Liver (tissue), 10 donors: ENCODE data around the gene FMN2. TPM values are rescaled to one million over a fixed set of nuclear protein-coding genes. Genes with fewer than 3 reads are reported as not detected.

ENCODE experiments used
- DNase-seq: peaks from one replicate; pipeline ENCODE4 v3.0.0-alpha.2; 2017; ENCODE audit warnings: low spot score
- H3K27ac ChIP-seq, 2 donors: one replicate each; pipeline ENCODE4 v1.7.0; 2013; ENCODE audit warnings: inconsistent platforms in 2 of 2, low read length in 2 of 2, control low read depth in 1 of 2, low read depth in 1 of 2, mild to moderate bottlenecking in 1 of 2
- H3K27me3 ChIP-seq, 4 donors: one replicate each; pipeline versions ENCODE4 v1.6.1 to v1.7.0; 2013; ENCODE audit warnings: low read length in 3 of 4, inconsistent platforms in 1 of 4, mild to moderate bottlenecking in 1 of 4, moderate library complexity in 1 of 4; ENCODE audit not compliant: control insufficient read depth in 4 of 4, insufficient read depth in 4 of 4
- H3K36me3 ChIP-seq, 4 donors: one replicate each; pipeline versions ENCODE4 v1.6.1 to v1.7.0; 2013; ENCODE audit warnings: low read length in 3 of 4, mild to moderate bottlenecking in 3 of 4, low read depth in 1 of 4, moderate library complexity in 1 of 4; ENCODE audit not compliant: control insufficient read depth in 4 of 4, insufficient read depth in 3 of 4
- H3K4me1 ChIP-seq, 4 donors: one replicate each; pipeline versions ENCODE4 v1.6.1 to v1.7.0; 2013; ENCODE audit warnings: low read length in 3 of 4, mild to moderate bottlenecking in 3 of 4, moderate library complexity in 1 of 4; ENCODE audit not compliant: control insufficient read depth in 4 of 4, insufficient read depth in 4 of 4
- H3K4me3 ChIP-seq, 3 donors: one replicate each; pipeline versions ENCODE4 v1.6.1 to v1.7.0; 2013; ENCODE audit warnings: low read length in 3 of 3, control low read depth in 1 of 3, low read depth in 1 of 3, mild to moderate bottlenecking in 1 of 3
- H3K9ac ChIP-seq, 2 donors: one replicate each; pipeline ENCODE4 v1.7.0; 2013; ENCODE audit warnings: low read length in 2 of 2, mild to moderate bottlenecking in 2 of 2, moderate library complexity in 2 of 2, control low read depth in 1 of 2, low read depth in 1 of 2
- H3K9me3 ChIP-seq, 4 donors: one replicate each; pipeline versions ENCODE4 v1.6.1 to v1.7.0; 2013; ENCODE audit warnings: low read length in 3 of 4; ENCODE audit not compliant: control insufficient read depth in 4 of 4
- FOXA2 ChIP-seq: IDR thresholded peaks from 2 replicates; pipeline ENCODE4 v1.6.1; 2016; ENCODE audit warnings: antibody characterized with exemption
- GABPA ChIP-seq, 2 donors: IDR thresholded peaks in 1 of 2; conservative IDR thresholded peaks in 1 of 2; 2 replicates each; pipeline ENCODE4 v1.6.1; 2016; ENCODE audit warnings: antibody characterized with exemption in 2 of 2, mild to moderate bottlenecking in 1 of 2, moderate library complexity in 1 of 2
- HNF4A ChIP-seq, 2 donors: conservative IDR thresholded peaks; 2 replicates each; pipeline ENCODE4 v1.6.1; 2016; ENCODE audit warnings: antibody characterized with exemption in 2 of 2, mild to moderate bottlenecking in 2 of 2
- HNF4G ChIP-seq: IDR thresholded peaks from 2 replicates; pipeline ENCODE4 v1.6.1; 2016; ENCODE audit warnings: antibody characterized with exemption
- JUND ChIP-seq, 2 donors: IDR thresholded peaks; 2 replicates each; pipeline ENCODE4 v1.6.1; 2016; ENCODE audit warnings: antibody characterized with exemption in 2 of 2
- MAX ChIP-seq: IDR thresholded peaks from 2 replicates; pipeline ENCODE4 v1.6.1; 2016; ENCODE audit warnings: antibody characterized with exemption
- NR2F2 ChIP-seq: IDR thresholded peaks from 2 replicates; pipeline ENCODE4 v1.6.1; 2016; ENCODE audit warnings: antibody characterized with exemption
- RAD21 ChIP-seq, 2 donors: IDR thresholded peaks; 2 replicates each; pipeline ENCODE4 v1.6.1; 2016; ENCODE audit warnings: antibody characterized with exemption in 2 of 2, mild to moderate bottlenecking in 2 of 2
- REST ChIP-seq: IDR thresholded peaks from 2 replicates; pipeline ENCODE4 v1.6.1; 2016; ENCODE audit warnings: antibody characterized with exemption, mild to moderate bottlenecking
- RXRA ChIP-seq, 2 donors: IDR thresholded peaks; 2 replicates each; pipeline ENCODE4 v1.6.1; 2017 to 2018; ENCODE audit warnings: antibody characterized with exemption in 2 of 2, mild to moderate bottlenecking in 1 of 2
- SP1 ChIP-seq: IDR thresholded peaks from 2 replicates; pipeline ENCODE4 v1.6.1; 2018; ENCODE audit warnings: antibody characterized with exemption, mild to moderate bottlenecking
- TAF1 ChIP-seq: conservative IDR thresholded peaks from 2 replicates; pipeline ENCODE4 v1.6.1; 2016; ENCODE audit warnings: antibody characterized with exemption, mild to moderate bottlenecking
- YY1 ChIP-seq: IDR thresholded peaks from 2 replicates; pipeline ENCODE4 v1.6.1; 2016; ENCODE audit warnings: antibody characterized with exemption, mild to moderate bottlenecking
- ZBTB33 ChIP-seq: IDR thresholded peaks from 2 replicates; pipeline ENCODE4 v1.6.1; 2016; ENCODE audit warnings: antibody characterized with exemption
- WGBS: extraction: QIAGEN DNeasy Blood & Tissue Kit; methylation state at CpG from one replicate; pipeline ENCODE4 v1.1.7; 2013; 5-methylcytosine and 5-hydroxymethylcytosine counted together
- polyA plus RNA-seq, 2 donors: library from polyadenylated mRNA; stranded (reverse) in 1 of 2; unstranded in 1 of 2; fragments of 200-250 nt in 1 of 2; fragments of >200 nt in 1 of 2; fragmentation: Nextera tagmentation in 1 of 2; extraction: Ambion mirVana in 1 of 2; gene quantifications; one replicate each; pipeline versions ENCODE4 v1.2.1 to v1.2.3, GENCODE V29; 2013 to 2015
- small RNA-seq: library from RNA; depleted of rRNA; stranded (forward); fragments of <200 nt; gene quantifications from one replicate; pipeline ENCODE3, GENCODE V24; 2014
- total RNA-seq, 2 donors: library from RNA; depleted of rRNA; stranded (reverse); fragments of >200 nt; gene quantifications; one replicate each; pipeline ENCODE4 v1.2.3, GENCODE V29; 2014
- donor health status: healthy.
- donor health status: healthy.
- donor health status: healthy.
- donor health status: healthy.
- donor health status: healthy.

Gene FMN2
- total and polyA plus RNA-seq, 4 donors = 0.17 TPM; not detected in 3

- DNase-seq = no peak
- Histone ChIP-seq H3K27ac (peak overlapping the region; percentile 42 to 72), H3K27me3 (no peaks in the 10 kb centered on the region), H3K9ac (no peak overlapping the region), H3K4me3 (no peak overlapping the region), H3K4me1 (peaks cover 3 to 10% (median 7%) of the 10 kb centered on the region in 4 donors), H3K36me3 (peaks cover 0 to 4% (median under 1%) of the 10 kb centered on the region in 4 donors), H3K9me3 (no peaks in the 10 kb centered on the region)
- no peak for TF ChIP-seq GABPA (IDR thresholded peaks at IDR 0.05 in 1 of 2, conservative IDR thresholded peaks at IDR 0.05 in 1 of 2)
- TF ChIP-seq ZBTB33 = no peak
- peak; percentile 65 for TF ChIP-seq HNF4G
- TF ChIP-seq MAX = no peak
- TF ChIP-seq NR2F2 = no peak
- peak; percentile 31 to 38 for TF ChIP-seq RAD21 (IDR thresholded peaks at IDR 0.05)
- peak; percentile 59 for TF ChIP-seq REST
- TF ChIP-seq SP1 = peak; percentile 83
- TF ChIP-seq HNF4A (conservative IDR thresholded peaks at IDR 0.05) = peak; percentile 87 to 95
- TF ChIP-seq TAF1 = no peak
- peak; percentile 63 for TF ChIP-seq YY1
- peak; percentile 11 to 61 for TF ChIP-seq RXRA (IDR thresholded peaks at IDR 0.05)
- peak in 1 of 2 donors; percentile 61 for TF ChIP-seq JUND (IDR thresholded peaks at IDR 0.05)
- peak; percentile 32 for TF ChIP-seq FOXA2
- 23% methylated on average over 6 of the region's 6 CpGs for WGBS
These were observed 430.6 kb downstream of the FMN2 start for GRCh38 chr1:240522122-240522822.

GRCh38 chr1:240524356-240525069 lies 432.8 kb downstream of the FMN2 start:
- DNase-seq = no peak
- WGBS = 77% methylated on average over 4 of the region's 4 CpGs
- no peak overlapping the region for H3K4me3 ChIP-seq
- peaks cover 0 to 4% (median under 1%) of the 10 kb centered on the region in 4 donors for H3K36me3 ChIP-seq
- no peak overlapping the region for H3K27ac ChIP-seq
- peaks cover 3 to 10% (median 7%) of the 10 kb centered on the region in 4 donors for H3K4me1 ChIP-seq
- TF ChIP-seq YY1 (no peak), RXRA (IDR thresholded peaks at IDR 0.05) (no peak), HNF4A (conservative IDR thresholded peaks at IDR 0.05) (no peak), GABPA (IDR thresholded peaks at IDR 0.05 in 1 of 2, conservative IDR thresholded peaks at IDR 0.05 in 1 of 2) (no peak)
- no peaks in the 10 kb centered on the region for H3K27me3 ChIP-seq
- no peaks in the 10 kb centered on the region for H3K9me3 ChIP-seq
- no peak overlapping the region for H3K9ac ChIP-seq

Small RNA genes within 50 kb of the gene (small RNA-seq; reads per million reads assigned to genes)
- gene RF00019 = not detected
